Stimulated activated naive CD4-positive, alpha-beta T cell (primary cell): ENCODE results near the gene RALA.
"Not testable (repeated sequence)": the region's sequence is repeated elsewhere in the genome, so short reads cannot be mapped to it uniquely, and the experiment has no call there.

Experiments
- DNase-seq, 6 experiments: peaks; one replicate each; lab custom pipeline; 2025; lab: John Stamatoyannopoulos, UW

Gene RALA

GRCh38 chr7:39645482-39646407 is 22.4 kb downstream of the RALA start:
- no peak for DNase-seq

GRCh38 chr7:39647816-39648215 is 24.4 kb downstream of the RALA start:
- DNase-seq: no peak

- no peak for DNase-seq
Measured at GRCh38 chr7:39650676-39651075, 27.3 kb downstream of the RALA start.

- no peak for DNase-seq
Measured at GRCh38 chr7:39651265-39651664, 27.9 kb downstream of the RALA start.

DNA sequence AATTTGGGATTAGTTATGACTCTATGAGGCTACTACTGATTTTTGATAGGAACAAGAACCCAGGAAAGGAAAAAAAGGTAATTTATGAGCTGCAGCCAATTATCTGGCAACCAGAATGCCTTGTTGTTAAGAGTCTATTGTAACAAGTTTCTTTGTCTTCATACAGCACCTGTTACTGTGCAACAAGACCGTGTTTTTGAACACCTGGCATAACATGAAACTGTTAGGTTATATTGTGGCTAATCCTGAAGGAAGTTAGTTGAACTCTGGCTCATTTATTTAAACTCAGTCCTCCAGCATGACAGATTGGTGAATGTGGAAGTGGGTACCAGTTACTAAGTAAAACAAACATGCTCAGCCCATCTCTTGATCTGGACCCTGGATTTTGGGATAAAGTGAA is 33.0 kb downstream of the RALA start:
- no peak for DNase-seq

GRCh38 chr7:39659356-39660013 is 36.1 kb downstream of the RALA start:
- DNase-seq: no peak

DNA sequence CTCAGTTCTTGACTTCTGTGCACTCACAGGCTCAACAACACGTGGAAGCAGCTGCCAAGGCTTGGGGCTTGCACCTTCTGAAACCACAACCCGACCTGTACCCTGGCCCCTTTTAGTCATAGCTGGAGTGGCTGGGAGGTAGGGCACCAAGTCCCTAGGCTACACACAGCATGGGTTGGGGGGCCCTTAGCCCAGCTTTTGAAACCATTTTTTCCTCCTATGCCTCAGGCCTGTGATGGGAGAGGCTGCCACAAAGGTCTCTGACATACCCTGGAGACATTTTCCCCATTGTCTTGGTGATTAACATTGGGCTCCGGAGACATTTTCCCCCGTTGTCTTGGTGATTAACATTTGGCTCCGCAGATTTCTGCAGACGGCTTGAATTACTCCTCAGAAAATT is 38.6 kb downstream of the RALA start:
- no peak for DNase-seq

DNA sequence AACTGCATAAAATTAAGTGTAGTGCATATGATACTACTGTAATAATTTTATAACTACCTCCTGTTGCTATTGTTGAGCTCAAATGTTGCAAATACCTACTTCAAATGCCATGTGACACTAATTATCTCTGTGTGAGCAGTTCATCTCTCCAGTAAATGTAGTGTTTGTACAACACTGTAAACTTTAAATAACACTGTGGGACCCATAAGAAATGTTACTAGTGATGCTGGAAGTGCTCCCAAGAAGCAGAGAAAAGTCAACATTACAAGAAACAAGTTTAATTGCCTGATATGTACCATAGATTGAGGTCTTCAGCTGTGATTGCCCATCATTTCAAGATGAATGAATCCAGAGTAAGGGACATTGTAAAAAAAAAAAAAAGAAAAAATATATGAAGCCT is 39.9 kb downstream of the RALA start:
- DNase-seq: no peak

DNA sequence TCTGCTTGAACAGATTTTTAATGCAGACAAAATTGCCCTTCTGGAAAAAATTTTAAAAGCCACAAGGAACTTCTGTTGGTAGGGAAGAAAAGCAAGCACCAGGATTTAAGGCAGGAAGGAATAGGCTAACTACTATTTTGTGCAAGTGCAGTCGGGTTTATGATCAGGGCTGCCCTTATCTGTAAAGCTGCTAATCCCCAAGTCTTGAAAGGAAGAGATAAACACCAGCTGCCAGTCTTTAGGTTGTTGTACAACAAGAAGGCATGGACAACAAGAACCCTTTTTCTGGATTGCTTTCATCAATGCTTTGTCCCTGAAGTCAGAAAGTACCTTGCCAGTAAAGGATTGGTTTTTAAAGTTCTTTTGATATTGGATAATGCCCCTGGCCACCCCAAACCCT is 40.7 kb downstream of the RALA start:
- no peak for DNase-seq

DNA sequence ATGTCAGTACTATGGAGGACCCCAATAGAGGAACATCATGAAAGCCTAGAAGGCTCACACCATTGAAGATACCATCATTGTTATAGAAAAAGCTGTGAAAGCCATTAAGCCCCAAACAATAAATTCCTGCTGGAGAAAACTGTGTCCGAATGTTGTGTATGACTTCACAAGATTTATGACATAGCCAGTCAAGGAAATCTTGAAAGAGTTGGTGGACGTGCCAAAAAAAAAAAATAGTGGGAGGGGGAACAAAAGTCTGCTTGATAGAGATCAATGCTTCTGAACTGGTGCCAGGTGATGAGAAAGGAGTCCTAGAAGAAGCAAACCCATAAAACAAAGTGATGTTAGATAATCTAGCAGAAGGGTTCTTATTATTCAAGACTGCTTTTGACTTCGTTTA is 41.2 kb downstream of the RALA start:
- no peak for DNase-seq

GRCh38 chr7:39666562-39666961 is 43.2 kb downstream of the RALA start:
- no peak for DNase-seq

GRCh38 chr7:39667341-39667923 is 44.1 kb downstream of the RALA start:
- no peak for DNase-seq

DNA sequence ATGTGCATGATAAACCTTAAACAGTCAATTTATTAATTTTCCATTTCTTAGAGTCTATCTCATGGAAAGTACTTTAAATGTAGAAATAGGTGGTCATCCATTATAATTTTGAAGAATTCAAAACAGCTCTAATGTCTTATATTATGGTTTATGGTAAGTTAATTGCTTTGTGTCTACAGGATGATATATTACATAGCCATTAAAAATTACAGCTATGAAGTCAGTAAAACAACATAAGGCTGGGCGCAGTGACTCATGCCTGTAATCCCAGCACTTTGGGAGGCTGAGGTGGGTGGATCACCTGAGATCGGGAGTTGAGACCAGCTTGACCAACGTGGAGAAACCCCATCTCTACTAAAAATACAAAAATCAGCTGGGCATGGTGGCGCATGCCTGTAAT is 44.9 kb downstream of the RALA start:
- not testable (repeated sequence) for DNase-seq

- no peak for DNase-seq
Measured at GRCh38 chr7:39670052-39670451, 46.7 kb downstream of the RALA start.

DNA sequence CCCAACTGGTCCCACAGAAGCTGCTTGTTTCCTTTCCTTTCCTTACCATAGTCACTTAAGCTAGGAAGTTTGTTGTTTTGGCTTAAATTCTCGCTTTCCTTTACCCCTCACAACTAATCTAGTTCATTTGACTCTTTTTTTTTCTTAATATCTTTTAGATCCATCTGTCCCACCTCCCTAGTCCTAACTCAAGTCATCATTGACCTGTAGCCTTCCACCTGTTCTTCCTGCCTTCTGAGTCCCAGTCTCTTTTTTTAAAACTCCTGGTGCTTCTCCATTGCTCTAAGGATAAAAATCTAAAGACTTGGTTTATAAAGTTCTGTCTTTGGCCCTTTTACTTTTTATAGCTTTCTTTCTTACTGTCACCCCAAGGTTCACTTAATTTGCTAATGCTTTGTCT is 47.6 kb downstream of the RALA start:
- no peak for DNase-seq

DNA sequence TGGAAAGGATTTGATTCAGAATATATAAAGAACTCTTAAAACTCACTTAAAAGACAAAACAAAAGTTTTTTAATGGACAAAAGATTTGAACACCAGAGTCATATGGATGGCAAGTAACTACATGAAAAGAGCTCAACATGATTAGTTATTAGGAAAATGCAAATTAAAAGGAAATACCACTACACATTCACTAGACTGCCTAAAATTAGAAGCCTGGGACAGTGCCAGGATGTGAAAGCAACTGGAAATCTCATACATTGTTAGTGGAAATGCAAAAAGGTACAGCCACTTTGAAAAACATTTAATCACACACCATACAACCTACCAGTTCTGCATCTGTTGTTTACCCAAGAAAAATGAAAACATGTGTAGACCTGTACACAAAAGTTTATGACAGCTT is 48.8 kb downstream of the RALA start:
- DNase-seq: no peak

DNA sequence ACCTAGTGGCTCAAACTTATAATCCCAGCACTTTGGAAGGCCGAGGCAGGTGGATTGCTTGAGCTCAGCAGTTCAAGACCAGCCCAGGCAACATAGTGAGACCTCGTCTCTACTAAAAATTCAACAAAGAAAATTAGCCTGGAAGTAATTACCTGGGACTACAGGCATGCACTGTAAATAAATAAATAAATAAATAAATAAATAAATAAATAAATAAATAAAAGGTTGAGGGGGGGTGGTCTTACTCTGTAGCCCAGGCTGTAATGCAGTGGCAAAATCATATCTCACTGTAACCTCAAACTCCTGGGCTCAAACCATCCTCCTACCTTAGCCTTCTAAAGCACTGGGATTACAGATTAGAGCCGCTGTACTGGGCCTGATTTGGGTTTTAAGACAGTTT is 50.5 kb downstream of the RALA start:
- DNase-seq: no peak

GRCh38 chr7:39674406-39674805 is 51.0 kb downstream of the RALA start:
- DNase-seq: no peak

DNA sequence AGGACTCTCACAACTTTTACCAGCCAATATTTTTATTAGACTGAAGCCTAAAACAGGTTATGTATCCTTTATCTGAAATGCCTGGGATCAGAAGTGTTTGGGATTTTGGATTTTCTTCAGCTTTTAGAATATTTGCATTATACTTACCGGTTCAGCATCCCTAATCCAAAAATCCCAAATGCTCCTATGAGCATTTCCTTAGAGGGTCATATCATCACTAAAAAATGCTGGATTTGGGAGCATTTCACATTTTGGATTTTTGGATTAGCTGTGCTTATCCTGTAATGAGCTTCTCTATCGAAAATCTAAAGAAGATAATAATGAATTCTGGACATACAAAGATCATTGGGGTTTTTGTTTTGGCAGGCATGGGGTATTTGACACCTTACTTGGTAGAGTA is 53.0 kb downstream of the RALA start:
- DNase-seq: no peak

- DNase-seq: no peak
Measured at GRCh38 chr7:39678930-39679709, 55.7 kb downstream of the RALA start.

GRCh38 chr7:39679874-39680273 is 56.5 kb downstream of the RALA start:
- not testable (repeated sequence) for DNase-seq

- DNase-seq: no peak
Measured at GRCh38 chr7:39681887-39682441, 58.6 kb downstream of the RALA start.
